HG02970 (cell line): Measurements from ENCODE around the gene SLC9A5.

ENCODE experiments used
- ATAC-seq: cut with Tn5 transposase; IDR thresholded peaks from one replicate; pipeline ENCODE4 v1.9.1; 2021; ENCODE audit warnings: mild to moderate bottlenecking, moderate library complexity, moderate number of reproducible peaks; ENCODE audit not compliant: unreplicated experiment, low FRiP score

SLC9A5 gene, protein sequence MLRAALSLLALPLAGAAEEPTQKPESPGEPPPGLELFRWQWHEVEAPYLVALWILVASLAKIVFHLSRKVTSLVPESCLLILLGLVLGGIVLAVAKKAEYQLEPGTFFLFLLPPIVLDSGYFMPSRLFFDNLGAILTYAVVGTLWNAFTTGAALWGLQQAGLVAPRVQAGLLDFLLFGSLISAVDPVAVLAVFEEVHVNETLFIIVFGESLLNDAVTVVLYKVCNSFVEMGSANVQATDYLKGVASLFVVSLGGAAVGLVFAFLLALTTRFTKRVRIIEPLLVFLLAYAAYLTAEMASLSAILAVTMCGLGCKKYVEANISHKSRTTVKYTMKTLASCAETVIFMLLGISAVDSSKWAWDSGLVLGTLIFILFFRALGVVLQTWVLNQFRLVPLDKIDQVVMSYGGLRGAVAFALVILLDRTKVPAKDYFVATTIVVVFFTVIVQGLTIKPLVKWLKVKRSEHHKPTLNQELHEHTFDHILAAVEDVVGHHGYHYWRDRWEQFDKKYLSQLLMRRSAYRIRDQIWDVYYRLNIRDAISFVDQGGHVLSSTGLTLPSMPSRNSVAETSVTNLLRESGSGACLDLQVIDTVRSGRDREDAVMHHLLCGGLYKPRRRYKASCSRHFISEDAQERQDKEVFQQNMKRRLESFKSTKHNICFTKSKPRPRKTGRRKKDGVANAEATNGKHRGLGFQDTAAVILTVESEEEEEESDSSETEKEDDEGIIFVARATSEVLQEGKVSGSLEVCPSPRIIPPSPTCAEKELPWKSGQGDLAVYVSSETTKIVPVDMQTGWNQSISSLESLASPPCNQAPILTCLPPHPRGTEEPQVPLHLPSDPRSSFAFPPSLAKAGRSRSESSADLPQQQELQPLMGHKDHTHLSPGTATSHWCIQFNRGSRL

DNA sequence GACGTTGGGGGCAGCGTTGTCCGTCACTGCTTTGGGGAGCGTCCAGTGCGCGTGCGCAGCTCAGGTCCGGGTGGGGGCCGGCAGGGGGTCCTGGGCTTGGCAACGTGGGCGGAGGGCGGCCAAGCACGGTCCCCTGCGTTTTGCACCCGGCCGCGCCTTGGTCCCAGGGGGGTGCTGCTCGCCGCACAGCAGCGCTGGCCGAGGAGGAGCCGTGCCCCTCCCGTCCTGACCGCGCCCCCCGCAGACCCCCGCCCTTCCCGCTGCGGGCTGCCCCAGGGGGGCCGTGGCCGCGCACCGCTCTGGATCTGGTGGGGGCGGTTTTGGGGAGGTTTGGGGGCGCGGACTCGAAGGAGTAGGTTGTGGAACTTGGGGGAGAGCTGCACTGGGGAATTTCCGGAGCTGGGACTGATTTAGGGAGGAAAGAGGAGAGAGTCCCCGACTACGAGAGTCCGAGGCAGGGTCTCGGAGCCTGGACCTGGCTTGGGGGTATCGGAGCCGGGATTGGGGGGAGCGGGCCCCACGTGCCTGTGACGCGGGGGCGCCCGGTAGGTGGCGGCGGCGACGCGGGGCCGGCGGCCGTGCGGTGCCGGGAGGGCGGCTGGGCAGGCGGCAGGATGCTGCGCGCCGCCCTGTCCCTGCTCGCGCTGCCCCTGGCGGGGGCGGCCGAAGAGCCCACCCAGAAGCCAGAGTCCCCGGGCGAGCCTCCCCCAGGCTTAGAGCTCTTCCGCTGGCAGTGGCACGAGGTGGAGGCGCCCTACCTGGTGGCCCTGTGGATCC, at the start of gene SLC9A5:
Gene SLC9A5, plus strand, starts transcription at position 579 of the 777 bp plus-strand sequence. Its CDS starts 36 bp downstream, at position 615.
- no peak for ATAC-seq

DNA sequence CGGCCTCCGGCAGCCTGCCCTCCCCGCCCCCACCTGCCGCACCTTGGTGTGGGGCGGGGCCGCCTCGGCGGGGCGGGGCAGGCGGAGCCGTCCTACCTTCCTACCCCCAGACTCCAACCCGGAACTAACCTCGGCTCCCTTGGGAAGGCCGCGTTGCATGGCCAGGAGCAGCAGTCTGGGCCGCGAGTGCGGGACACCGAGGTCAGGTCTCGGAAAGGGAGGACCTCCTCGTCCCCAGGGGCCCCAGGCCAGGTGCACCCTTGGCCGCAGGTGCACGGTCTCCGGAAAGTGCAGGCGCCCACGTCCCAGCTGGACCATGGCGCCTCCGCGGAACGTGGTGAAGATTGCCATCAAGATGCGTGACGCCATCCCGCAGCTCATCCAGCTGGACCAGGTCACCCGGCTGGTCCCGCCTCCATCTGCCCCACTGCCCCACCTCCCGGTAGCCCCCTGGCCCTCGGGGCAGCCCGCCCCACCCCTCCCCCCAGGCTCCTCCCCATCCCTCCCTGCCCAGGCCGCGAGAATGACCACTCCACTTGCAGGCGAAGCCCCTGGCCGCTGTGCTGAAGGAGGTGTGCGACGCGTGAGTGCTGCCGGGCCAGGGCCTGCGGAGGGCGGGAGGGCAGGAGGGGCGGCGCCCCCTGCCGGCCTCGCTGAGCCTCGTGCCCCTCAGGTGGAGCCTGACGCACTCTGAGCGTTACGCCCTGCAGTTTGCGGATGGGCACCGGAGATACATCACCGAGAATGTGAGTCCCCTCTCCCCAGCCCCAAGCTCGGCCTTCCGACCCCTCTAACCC, 49.6 kb upstream of the SLC9A5 start, which contains the start of gene ELMO3:
Gene ELMO3, plus strand, starts transcription at position 121 of the 797 bp plus-strand sequence. Its CDS starts 196 bp downstream, at position 317.
- no peak for ATAC-seq

DNA sequence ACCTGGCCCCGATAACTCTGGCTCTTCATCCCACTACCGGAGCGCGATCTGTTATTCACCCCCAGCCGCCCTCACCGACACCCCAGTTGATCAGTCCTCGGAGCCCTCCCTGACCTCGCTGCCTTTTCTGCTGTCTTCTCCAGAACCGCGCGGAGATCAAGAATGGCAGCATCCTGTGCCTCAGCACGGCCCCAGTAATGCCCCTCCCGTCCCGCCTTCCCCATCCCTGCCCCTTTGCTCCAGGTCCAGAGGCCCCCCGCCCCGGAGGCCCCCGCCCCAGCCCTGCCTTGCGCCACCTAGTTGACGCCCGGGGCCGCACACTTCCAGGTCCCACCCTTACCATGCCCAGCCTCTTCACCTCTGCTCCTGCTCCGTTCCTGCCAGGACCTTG, 49.0 kb upstream of the SLC9A5 start:
- no peak for ATAC-seq

DNA sequence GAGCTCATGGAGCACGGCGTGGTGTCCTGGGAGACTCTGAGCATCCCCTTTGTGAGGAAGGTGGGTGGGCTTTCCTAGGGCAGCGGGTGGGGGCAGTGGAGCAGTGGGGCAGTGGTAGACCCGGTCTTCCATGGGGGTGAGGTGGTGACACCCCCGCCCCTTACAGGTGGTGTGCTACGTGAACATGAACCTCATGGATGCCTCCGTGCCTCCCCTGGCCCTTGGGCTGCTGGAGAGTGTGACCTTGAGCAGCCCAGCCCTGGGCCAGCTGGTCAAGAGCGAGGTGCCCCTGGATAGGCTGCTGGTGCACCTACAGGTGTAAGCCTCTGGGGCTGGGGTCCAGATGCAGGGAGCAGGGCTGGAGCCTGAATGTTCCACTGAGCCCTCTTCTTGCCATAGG, 48.3 kb upstream of the SLC9A5 start:
- ATAC-seq = no peak

DNA sequence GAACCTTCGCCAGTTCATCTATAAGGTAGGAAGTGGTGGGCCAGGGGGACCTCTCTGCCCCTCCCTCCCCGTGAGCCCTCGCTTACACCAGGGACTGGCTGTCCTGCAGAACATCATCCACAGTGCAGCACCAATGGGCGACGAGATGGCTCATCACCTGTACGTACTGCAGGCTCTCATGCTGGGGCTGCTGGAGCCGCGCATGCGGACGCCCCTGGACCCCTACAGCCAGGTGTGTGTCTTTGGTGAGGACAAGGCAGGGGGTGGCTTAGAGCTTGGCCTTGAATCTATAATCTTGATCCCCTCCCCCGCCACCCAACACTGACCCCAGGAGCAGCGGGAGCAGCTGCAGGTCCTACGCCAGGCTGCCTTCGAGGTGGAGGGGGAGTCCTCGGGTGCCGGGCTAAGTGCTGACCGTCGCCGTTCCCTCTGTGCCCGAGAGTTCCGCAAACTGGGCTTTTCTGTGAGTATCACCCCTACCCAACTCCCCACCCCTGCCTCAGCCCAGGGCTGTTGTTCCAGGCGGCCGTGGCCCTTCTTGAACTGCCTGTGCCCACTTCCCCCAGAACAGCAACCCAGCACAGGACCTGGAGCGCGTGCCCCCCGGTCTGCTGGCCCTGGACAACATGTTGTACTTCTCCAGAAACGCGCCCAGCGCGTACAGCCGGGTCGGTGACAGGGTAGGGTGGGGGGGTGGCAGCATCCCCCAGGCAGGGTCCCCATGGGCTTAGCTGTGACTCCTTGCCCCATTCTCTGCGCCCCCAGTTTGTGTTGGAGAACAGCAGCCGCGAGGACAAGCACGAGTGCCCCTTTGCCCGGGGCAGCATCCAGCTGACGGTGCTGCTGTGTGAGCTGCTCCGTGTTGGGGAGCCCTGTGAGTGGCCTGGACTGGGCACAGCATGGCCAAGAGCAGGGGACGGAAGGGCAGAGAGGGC, 47.1 kb upstream of the SLC9A5 start:
- ATAC-seq = no peak

DNA sequence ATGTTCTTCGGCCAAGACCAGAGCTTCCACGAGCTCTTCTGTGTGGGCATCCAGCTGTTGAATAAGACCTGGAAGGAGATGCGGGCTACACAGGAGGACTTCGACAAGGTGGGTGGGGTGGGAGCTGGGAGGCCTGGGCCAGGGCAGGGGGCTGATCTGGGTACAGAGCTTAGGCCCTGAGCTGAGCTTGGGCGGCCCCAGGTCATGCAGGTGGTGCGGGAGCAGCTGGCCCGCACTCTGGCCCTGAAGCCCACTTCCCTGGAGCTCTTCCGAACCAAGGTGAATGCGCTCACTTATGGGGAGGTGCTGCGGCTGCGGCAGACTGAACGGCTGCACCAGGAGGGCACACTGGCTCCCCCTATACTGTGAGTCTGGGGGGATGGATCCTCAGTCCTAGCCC, 46.4 kb upstream of the SLC9A5 start:
- ATAC-seq = no peak

DNA sequence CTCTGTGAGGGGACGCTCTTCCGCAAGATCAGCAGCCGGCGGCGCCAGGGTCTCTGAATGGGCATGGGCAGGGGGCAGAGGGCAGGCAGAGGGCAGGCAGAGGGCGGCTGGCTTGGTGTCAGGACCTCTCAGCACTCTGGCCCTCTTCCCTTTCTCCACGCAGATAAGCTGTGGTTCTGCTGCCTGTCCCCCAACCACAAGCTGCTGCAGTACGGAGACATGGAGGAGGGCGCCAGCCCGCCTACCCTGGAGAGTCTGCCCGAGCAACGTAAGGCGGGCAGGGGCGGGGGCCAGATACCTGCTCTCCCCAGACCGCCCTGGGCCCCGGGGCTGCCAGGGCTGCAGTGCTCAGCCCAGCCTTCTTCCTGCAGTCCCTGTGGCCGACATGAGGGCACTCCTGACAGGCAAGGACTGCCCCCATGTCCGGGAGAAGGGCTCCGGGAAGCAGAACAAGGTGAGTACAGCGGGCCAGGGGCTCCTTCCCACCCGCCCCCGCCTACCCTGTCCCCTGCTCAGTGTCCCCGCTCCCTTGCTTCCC, 45.8 kb upstream of the SLC9A5 start:
- no peak for ATAC-seq

DNA sequence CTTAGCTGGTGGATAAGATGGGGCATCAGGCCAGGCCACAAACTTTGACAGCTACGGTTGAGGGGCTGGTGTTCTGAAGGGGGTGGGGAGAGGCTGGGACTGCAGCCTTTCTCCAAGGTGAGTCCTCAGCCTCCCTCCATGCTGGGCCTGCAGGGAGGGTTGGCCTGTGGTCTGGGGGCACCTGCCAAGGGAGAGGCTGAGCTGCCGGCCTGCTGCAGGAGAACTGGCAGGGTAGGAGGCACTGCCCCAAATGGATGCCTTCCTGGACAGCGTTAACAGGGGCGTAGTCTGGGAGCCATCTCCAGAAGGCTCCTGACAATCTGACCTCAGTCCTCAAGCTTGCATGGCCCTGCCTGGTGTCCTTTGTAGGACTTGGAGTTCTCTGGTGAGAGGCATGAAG, 44.7 kb upstream of the SLC9A5 start:
- no peak for ATAC-seq

DNA sequence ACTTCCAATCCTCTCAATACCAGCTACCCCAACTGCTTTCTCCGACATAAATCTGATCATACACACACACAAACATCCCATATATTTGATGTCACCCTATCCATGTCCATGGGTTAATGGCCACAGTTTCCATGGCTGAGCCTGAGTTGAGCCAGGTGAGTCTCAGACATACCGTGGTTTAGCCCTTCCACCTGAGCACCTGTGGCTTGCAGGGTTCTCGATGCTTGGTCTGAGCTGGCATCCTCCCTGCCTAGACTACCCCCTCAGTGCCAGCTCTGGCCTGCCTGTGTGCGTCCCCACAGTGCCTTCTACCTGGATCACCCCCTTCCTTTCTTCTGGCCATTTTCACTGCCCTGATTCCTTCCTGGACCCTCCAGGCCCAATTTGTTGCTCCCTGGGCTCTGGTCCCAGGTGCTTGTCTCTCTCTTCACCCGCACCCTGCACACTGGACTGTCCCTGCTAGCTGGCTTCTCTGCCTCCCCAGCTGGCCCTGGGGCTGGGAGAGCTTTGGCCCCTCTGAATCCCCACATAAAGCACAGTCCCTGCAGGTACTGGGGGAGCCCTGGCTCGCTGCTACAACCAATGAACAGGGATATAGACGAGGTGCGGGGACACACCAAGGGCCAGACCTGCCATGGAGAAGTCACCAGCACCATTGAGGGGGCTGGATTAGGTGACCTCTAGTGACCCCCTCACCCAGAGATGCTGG, 42.5 kb upstream of the SLC9A5 start:
- ATAC-seq = no peak

DNA sequence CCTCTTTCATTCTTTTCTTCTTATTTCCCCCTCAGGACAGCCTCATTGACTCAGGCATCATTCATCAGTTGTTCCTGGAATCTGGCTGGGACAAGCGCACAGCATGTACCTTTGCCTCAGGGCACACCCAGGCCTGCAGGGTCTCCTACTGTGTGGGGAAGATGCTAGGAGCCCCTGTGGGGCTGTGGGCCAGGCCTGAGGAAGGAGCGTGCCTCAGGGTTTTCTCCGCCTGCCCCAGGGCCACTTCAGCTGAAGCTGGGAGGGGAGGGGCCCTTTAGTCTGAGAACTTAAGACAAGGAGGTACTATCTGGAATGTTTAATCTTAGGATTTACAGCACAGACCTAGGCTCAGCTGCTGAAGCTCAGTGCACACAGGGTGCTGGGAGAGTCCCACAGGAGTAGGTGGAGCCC, 41.9 kb upstream of the SLC9A5 start:
- ATAC-seq = no peak

DNA sequence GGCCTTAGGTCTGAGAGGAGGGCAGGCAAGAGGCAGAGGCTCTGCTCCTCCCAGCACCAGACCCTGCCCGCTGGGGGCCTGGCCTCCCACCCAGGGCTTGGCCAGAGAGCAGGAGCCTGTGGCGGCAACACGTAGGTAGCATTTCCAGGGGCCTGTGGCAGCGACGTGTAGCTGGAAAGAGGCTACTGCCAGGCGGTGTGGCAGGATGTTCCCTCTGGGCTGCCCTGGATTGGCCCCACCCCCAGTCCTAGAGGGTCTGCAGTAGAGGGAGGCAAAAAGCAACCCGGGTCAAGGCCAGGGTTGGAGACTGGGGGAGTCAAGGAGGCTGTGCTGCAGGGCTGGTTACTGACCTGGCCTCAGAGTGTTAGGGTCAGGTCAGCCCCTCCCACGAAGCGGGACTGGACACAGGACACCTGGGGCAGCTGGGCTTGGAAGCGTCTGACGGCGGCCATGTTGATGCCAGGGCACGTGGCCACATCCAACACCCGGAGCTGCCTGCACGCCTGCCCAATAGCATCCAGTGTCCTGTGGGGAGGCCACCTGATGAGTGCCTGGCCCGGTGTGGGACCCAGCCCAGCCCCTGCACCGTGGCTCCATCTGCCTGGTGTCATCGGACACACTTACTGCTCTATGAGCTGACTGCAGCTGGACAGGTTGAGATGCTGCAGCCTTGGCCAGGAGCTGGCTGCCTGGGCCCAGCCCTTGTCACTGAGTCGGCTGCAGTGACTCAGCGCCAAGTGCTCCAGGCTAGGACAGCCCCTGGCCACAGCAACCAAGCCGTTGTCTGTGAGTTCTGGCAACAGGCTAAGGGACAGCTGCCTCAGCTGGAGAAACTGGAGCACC, 41.3 kb upstream of the SLC9A5 start:
- ATAC-seq = no peak

DNA sequence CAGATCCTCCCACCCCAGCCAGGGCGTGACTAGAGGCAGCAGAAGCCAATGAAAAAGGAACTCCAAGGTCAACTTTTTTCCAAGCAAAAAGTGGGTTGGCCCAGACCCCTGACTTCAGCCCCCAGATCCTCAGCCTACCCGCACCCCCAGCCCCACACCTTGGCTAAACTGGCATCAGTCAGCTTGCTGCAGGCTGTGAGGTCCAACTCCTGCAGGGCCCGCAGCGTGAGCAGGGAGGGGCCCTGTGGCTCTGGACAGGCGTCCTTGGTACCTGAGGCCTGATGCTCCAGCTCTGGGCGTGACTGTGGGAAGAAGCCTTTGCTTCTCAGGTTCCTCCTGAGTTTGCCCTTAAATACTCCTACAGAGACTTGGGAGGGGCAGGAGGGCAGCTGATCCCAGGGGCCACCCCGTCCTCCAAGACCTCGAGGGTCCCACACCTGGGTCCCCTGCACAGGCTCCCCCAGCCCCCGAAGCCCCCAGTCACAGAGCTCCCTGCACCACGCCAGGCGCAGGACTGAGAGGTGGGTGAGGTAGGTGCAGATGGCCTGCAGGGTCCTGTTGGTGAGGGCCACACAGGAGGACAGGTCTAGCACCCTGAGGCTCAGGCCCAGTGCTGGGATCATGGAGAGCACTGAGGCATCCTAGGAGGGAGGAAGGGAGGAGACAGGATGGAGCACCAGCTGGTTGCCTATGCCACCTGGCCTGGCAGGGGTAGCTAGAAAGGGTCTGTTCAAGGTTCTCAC, 40.5 kb upstream of the SLC9A5 start:
- ATAC-seq = no peak

DNA sequence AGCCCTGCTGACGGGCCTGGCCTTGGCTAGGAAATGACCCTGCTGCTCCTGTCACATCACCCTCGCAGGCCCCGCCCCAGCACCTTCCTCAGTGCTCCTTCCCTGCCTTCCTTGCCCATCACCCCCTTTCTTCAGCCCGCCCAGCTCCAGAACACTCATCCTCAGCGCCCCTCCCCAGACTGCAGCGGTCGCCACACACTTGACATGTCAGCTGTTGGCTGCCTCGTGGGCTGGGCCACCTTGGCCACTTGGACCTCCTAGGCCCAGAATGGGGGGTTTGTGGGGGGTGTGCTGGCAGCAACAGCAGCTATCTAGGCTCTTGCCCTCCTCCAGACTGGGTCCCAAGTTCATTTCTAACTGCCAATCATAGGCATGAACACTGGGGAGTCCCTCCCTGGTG, 39.2 kb upstream of the SLC9A5 start:
- ATAC-seq = no peak

DNA sequence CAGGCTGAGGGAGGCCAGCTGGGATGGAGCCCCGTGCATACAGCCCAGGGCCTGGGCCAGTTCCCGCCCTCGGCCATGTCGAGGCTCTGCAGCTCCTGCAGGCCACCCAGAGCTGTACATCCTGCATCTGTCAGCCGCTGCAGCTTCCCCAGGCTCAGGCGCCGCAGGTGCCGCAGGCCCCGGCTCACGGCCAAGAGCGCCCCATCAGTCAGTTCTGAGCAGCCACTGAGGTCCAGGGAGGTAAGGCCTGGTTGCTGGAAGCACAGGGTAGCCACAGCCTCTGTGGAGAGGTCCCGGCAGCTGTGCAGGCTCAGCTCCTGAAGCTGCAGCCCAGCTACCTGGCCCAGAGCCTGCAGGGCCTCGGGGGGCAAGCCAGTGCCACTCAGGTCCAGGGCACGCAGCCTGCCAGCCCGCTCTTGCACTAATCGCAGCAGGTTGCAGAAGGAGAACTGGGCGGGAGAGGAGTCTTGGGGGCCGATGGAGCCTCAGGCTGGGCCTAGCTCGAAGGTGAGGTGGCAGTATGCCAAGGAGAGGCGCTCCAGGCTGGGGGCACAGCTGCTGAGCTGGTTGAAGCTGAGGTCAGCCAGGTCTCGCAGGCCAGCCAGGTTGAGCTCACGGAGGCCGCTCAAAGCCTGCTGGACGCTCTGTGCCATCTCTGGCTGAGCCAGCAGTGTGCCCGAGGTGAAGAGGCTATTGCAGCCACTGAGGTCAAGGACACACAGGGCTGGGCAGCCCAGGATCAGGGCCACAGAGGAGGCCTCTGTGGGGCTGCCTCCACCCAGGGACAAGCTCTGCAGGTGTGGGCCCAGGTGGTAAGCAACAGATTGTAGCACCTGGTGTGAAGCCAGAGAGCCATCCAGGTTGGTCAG, 38.5 kb upstream of the SLC9A5 start:
- ATAC-seq = no peak

DNA sequence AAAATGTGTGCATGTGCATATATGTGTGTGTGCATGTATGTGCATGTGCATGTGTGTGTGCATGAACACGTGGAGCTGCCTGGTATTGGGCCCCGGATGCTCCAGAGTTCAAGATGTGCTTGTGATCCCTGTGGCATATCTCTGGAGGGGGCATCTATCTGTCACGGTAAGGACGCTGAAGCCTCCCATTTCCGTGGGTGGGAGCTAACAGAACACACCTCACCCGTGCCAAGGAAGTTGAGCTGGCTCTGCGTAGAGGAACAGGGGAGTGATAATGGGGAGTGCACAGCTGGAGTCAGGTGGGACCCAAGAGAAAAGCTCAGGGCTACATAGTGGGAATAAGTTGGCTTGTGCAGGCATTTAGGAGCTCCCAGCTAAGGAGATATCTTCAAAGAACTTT, 37.1 kb upstream of the SLC9A5 start:
- ATAC-seq = no peak
